PC-3 (cell line): ENCODE data around the gene ANKRD35.

Source experiments
- EZH2 ChIP-seq: fragments of 300-600 bp; sonication (generic); IDR thresholded peaks from one replicate; pipeline ENCODE4 v1.6.1; 2017; ENCODE audit warnings: antibody characterized with exemption, mild to moderate bottlenecking, low read length; ENCODE audit not compliant: unreplicated experiment
- EZH2phosphoT487 ChIP-seq: fragments of 300-600 bp; sonication (generic); IDR thresholded peaks from 2 replicates; pipeline ENCODE4 v1.6.1; 2018; ENCODE audit warnings: mild to moderate bottlenecking, antibody characterized with exemption, low read length, borderline replicate concordance
- TF ChIP-seq, protein P1 (sequence below): fragments of 300-600 bp; sonication (generic); conservative IDR thresholded peaks from 2 replicates; pipeline ENCODE4 v1.5.1; 2017; ENCODE audit warnings: antibody characterized with exemption, low read depth, mild to moderate bottlenecking, low read length

DNA sequence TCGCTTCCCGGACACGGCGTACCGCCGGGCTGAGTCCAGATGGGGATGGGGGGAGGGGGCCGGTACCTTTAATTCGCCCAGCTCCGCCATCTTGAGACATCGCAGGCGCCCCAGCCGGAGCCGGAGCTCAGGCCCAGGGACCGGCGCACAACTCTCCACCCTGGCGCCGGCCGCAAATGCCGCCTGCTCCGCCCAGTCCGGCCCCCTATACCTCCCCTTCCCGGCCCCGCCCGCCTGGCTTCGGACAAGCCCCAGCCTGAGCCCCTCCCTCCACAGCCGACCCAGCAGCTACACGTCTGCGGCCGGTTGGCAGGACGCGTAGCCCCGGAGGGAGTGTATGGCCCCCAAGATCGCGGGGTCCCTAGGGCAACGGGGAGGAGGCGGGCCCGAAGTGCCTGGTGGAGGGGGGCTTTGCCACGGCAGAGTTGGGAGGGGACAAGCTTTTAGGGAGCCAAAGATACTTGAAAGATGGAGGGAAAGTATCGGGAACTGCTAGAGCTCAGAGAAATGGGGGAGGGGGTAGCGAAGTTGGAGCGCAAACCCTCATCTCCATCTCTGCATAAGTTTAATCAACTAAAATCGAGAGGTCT, 26.7 kb downstream of the ANKRD35 start, which contains the start of gene PIAS3:
- TF ChIP-seq, protein P1, sequence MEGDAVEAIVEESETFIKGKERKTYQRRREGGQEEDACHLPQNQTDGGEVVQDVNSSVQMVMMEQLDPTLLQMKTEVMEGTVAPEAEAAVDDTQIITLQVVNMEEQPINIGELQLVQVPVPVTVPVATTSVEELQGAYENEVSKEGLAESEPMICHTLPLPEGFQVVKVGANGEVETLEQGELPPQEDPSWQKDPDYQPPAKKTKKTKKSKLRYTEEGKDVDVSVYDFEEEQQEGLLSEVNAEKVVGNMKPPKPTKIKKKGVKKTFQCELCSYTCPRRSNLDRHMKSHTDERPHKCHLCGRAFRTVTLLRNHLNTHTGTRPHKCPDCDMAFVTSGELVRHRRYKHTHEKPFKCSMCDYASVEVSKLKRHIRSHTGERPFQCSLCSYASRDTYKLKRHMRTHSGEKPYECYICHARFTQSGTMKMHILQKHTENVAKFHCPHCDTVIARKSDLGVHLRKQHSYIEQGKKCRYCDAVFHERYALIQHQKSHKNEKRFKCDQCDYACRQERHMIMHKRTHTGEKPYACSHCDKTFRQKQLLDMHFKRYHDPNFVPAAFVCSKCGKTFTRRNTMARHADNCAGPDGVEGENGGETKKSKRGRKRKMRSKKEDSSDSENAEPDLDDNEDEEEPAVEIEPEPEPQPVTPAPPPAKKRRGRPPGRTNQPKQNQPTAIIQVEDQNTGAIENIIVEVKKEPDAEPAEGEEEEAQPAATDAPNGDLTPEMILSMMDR: no peak
- TF ChIP-seq EZH2phosphoT487: no peak
- TF ChIP-seq EZH2: no peak
